ENCODE measurements around the gene TNFRSF19.

TNFRSF19 gene

GRCh38 chr13:23627410-23627809 lies 57.2 kb downstream of the TNFRSF19 start:
- no peak for DNase-seq (ENCODE audit: low read depth in 2 of 3, low spot score in 1 of 3)

- no peak for DNase-seq (ENCODE audit: low read depth in 2 of 3, low spot score in 1 of 3)
These were observed 58.0 kb downstream of the TNFRSF19 start for GRCh38 chr13:23628250-23628649.

DNA sequence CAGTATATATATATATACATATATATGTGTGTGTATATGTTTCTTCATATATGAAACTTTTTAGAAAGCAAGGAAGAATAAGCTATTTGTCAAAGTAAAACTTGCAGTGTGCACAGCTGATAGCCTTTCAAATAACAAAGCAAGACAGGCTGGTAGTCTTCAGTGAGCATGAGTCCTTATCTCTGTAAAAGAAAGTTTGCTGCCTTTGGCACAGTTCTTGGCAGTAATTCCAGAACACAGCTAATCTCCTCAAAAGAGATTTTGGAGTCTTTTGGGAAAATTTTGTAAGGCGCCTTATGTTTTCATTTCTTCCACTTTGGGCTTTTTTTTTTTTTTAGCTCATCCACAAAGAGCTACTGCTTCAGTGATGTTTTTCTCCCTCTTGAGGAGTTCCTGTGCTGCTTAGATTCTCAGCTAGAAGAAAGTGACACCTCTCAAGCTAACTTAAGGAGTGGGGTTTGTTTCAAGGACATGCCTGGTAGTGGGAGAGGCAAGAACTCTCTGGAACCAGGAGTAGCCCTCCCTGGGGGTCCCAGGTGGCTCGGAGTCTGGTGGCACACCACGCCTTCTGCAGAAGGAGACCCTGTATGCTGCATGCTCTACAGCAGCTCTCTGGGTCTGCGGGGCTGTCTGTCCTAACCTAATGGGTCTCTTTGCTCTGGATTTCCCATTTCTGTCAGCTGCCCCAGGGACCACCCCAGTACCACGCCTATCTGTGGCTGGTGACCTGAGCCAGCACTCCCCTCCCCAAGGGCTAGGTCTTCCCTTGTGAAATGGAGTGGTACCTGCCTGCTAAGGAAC lies 58.8 kb downstream of the TNFRSF19 start:
- DNase-seq (ENCODE audit: low read depth in 2 of 3, low spot score in 1 of 3): no peak

DNA sequence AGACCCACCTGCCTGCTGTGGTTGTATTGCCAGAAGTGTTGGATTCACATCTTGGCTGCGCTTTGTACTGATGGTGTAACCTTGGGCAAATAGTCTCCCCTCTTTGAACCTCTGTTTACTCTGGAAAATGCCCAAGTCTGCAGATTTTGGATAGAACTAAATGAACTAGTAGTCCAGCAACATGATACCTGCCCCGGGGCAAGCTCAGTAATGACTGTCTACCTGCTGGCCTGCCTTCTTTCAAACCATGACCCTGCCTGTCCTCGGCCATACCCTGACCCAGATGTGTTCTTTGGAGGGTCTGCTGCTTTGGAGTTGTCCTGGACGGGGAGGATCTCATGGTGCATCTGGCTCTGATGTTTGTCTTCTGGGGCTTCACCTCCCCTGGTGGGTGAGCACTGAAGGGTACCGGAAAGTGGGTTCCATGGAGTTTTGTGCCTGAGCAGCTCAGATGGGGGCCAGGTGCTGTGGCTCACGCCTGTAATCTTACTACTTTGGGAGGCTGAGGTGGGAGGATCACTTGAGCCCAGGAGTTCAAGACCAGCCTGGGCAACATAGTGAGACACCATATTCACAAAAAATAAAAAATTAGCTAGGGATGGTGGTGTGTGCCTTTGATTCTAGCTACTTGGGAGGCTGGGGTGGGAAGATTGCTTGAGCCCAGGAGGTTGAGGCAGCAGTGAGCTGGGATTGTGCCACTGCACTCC lies 59.5 kb downstream of the TNFRSF19 start:
- DNase-seq (ENCODE audit: low read depth in 2 of 3, low spot score in 1 of 3): no peak

DNA sequence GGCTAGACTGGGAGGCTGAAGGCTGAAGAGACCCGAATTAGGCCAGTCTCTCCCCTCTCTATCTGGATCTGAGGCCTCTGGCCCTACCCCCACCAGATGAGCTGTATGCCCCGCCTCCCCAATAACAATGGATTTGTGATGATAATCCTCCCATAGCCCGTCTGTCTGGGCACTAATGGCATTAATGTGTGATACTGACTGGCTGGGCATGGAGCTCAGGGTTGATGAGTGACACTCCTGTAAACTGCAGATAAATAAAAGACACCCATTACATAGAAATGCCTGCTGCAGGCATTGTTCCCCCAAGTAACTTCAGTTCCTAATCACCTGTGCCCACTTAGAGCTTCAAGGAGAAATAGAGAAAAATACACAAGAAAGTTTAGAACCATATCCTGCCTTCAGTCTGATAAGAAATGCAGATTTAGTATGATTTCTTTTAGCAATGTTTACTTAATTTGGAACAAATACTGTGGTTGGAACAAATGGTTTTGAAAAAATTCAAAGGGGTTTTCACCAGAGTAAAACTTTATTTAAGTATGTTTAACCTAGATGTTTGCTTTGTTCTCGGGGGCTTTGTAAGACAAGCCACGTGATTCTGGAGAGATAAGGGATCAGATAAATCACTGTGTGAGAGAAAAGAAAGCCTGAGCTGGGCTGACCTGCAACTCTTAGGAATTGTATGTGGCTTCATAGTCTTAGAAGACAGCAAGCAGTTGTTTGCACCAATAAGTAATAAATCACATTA lies 60.3 kb downstream of the TNFRSF19 start:
- DNase-seq (ENCODE audit: low read depth in 2 of 3, low spot score in 1 of 3): no peak

GRCh38 chr13:23631311-23632047 lies 61.3 kb downstream of the TNFRSF19 start:
- DNase-seq (ENCODE audit: low read depth in 2 of 3, low spot score in 1 of 3): no peak

- no peak for DNase-seq (ENCODE audit: low read depth in 2 of 3, low spot score in 1 of 3)
These were observed 61.9 kb downstream of the TNFRSF19 start for GRCh38 chr13:23632048-23632582.

GRCh38 chr13:23632741-23633140 lies 62.5 kb downstream of the TNFRSF19 start:
- no peak for DNase-seq (ENCODE audit: low read depth in 2 of 3, low spot score in 1 of 3)

DNA sequence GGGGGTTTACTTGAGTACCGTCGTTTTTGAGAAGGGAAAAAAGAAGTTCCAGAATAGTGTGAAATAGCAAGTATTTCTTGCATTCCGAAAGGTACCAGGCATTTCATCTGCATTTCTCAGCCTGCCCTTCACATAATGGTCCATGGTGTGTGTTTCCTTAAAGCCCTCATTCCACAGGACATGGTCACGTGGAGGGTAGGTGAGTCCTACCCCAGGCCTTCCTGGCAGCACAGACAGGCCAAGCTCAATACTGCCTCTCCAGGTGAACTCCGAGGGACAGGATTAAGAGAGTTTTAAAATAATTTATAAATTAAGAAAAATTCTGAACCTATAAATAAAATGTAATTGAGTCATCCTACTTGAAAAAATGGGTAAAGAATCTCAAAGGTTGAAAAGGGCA lies 64.7 kb downstream of the TNFRSF19 start:
- DNase-seq (ENCODE audit: low read depth in 2 of 3, low spot score in 1 of 3): no peak

DNA sequence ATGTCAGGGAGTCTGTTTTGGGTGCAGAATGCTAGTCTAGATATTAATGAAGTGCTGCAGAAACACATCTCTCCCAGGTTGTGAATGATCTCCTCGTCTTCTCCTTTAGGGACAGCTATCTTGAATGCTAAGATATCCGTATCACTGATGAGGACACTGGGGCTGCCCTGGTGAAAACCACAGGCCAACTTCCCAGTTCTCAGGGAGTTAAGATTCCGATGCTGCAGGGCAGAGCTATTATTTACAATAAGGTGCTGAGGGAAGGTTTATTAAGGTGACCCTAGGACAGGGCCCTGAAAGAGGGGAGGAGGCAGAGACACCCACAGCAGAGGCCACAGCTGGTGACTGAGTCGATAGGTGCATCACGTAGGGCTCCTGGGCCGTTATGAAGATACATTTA lies 66.1 kb downstream of the TNFRSF19 start:
- DNase-seq (ENCODE audit: low read depth in 2 of 3, low spot score in 1 of 3): no peak

GRCh38 chr13:23637829-23638228 lies 67.6 kb downstream of the TNFRSF19 start:
- no peak for DNase-seq (ENCODE audit: low read depth in 2 of 3, low spot score in 1 of 3)

- no peak for DNase-seq (ENCODE audit: low read depth in 2 of 3, low spot score in 1 of 3)
These were observed 69.5 kb downstream of the TNFRSF19 start for GRCh38 chr13:23639674-23640073.

- no peak for DNase-seq (ENCODE audit: low read depth in 2 of 3, low spot score in 1 of 3)
These were observed 71.9 kb downstream of the TNFRSF19 start for GRCh38 chr13:23642110-23642509.

- DNase-seq (ENCODE audit: low read depth in 2 of 3, low spot score in 1 of 3): no peak
These were observed 73.3 kb downstream of the TNFRSF19 start for GRCh38 chr13:23643338-23644125.

DNA sequence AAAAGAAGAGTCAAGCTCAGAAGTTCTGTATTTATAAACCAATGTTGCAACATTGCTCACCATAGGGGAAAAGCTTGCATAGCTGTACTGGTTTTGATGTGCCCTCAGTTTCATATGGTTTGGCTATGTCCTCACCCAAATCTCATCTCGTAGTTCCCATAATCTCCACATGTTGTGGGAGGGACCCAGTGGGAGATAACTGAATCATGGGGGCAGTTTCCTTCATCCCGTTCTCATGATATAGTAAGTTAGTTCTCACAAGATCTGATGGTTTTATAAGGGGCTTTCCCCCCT lies 73.9 kb downstream of the TNFRSF19 start:
- DNase-seq (ENCODE audit: low read depth in 2 of 3, low spot score in 1 of 3): no peak

- DNase-seq (ENCODE audit: low read depth in 2 of 3, low spot score in 1 of 3): no peak
These were observed 74.4 kb downstream of the TNFRSF19 start for GRCh38 chr13:23644527-23645138.

GRCh38 chr13:23645851-23646250 lies 75.6 kb downstream of the TNFRSF19 start:
- DNase-seq (ENCODE audit: low read depth in 2 of 3, low spot score in 1 of 3): no peak

GRCh38 chr13:23651439-23651838 lies 81.2 kb downstream of the TNFRSF19 start:
- no peak for DNase-seq (ENCODE audit: low read depth in 2 of 3, low spot score in 1 of 3)

DNA sequence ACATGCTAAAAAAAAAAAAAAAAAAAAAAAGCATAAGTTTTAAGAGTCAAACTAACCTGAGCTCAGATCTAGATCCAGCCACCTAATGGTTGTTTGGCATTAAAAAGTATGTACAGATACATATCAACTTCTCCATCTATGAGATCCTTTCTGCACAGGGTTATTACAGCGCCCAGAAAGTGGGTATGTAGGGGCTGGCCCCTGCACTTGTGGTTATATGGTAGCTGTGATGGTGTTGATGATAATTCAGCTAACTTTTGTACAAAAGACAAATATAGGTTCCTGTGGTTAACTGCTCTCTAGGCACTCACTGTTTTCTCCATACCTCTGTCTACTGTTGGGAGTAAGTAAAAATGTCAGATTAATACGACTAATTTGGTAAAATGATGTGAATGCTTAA lies 81.7 kb downstream of the TNFRSF19 start:
- no peak for DNase-seq (ENCODE audit: low read depth in 2 of 3, low spot score in 1 of 3)

Measured in stimulated activated CD4-positive, alpha-beta T cell treated with anti-CD3 and anti-CD28 coated beads, Interleukin-12 subunit alpha, Interleukin-12 subunit beta, amount 100 ng/mL, for 48 hours (primary cell).